NCI-H524 (cell line): ENCODE measurements around the gene MEI4.
"Not testable (repeated sequence)": the region's sequence is repeated elsewhere in the genome, so short reads cannot be mapped to it uniquely, and the experiment has no call there.

Source experiments
- DNase-seq, 2 experiments: peaks; one replicate each; lab custom pipeline; 2025; lab: John Stamatoyannopoulos, UW

MEI4 gene

DNA sequence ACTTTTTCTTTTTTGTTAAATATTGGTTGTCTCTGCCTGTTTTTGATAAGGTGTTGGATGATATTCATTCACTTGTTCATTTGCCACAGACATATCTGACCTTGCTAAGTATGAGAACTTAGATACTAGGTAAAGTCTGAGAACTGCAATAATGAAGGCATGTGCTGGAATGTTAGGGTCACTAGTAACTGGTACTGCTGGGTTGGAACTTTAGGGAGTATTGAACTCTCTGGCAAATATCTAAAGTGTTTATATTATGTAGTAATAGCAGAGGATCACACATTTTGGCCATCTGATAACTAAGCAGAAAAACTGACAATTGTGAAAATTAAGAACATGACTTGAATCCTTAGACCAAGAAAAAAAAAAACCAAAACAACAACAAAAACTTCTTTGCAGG lies 162.7 kb downstream of the MEI4 start:
- DNase-seq, result no peak

DNA sequence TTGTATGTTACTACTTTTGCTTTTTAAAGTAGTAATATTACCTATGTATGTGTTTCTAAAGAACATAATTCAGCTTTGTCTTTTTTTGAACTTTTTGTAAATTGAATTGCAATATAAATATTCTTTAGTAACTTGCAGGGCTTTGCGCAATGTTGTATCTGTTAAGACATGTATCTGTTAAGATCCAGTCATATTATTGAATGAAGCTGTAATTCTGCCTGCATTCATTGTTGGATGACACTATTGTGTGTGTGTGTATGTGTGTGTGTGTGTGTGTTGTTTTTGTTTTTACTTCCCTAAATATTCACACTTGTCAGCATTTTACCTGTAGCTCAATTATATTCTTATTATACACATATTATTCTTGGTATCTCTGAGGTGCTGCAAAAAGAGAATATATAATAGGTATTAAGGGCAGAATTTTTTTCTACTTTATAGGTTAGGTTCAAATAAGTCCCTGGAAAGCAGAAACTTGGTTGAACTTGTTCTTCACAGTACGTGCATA lies 164.0 kb downstream of the MEI4 start:
- DNase-seq, result no peak

DNA sequence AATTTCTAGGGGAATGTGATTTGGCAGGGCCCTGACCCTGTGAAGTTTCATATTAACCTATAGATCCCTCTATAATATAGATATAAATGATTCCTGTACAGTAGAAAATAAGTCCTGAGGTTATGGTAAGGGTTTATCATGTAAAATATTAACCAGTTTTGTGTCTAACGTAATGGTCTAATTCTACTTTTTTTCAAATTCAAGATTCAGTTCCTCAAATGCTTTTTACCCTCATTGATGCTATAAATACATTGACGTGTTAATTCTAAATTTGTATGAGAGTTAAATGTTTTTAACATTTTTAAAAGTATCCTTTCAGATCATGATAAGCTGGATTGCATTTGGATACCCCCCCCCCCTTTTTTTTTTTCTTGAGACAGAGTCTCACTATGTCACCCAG lies 169.4 kb downstream of the MEI4 start:
- no peak for DNase-seq

DNA sequence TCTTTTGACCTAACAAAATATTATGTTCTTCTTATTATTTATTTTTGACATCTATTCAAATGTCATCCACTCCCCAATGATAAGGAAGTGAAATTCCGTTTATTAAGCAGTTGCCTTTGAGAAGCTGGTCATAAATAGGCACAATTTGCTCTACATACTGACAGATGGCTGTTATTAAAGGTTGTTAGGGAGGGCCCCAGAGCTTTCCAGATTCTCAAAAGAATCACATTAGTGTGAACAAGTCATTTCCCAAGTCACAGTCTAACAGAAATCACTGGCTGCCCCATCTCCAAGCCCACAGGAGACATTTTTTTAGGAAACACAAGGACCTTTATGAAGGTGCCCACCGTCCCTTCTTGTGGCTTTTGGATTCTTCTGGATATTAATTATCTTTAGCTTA lies 172.4 kb downstream of the MEI4 start:
- peak in 1 of 2 experiments; percentile 1 for DNase-seq

DNA sequence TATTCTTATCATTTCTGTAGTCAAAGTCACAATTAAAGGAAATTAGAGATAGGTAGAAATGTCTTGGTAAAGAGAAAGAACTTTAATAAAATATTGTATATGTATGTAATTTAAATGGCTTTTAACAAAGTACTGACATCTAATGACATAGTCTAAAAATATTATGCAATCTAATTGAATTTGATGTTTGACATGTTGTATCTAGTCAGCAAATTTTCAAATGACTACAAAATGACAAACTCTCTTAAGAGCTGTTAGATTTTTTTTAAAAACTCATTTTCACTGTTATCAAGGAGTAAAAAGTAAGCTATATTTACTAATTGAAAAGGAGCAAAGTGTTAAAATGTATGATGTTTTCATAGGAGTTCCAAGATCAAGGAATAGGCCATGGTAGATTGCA lies 176.9 kb downstream of the MEI4 start:
- DNase-seq, result no peak

DNA sequence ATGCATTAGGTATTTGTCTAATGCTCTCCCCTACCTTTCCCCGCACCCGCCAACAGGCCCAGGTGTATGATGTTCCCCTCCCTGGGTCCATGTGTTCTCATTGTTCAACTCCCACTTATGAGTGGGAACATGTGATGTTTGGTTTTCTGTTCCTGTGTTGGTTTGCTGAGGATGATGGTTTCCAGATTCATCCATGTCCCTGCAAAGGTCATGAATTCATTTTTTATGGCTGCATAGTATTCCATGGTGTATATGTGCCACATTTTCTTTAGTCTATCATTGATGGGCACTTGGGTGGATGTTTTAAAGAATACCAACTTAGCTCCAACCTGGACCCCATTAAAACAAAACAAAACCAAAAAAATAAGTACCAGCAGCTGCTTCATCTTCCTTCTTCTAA lies 180.9 kb downstream of the MEI4 start:
- DNase-seq, result not testable (repeated sequence)

DNA sequence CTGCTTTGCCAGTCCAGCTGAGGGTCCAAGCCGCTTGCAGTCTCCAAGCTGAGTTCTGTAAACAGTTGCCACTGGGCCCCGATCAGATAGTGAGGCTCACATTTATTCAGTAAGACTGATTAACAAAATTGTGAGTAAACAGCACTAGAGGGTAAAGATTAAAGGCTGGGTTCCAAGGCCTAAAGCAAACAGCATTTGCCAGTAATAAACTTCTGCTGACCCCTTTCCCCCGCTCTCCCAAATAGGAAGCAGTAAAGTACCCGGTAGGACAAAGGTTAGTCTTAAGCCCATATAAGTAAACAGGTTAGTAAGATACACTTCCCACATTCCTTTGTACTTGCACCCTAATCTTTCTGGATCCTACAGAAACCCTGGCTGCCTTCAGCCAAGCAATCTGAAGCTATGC lies 181.8 kb downstream of the MEI4 start:
- no peak for DNase-seq

DNA sequence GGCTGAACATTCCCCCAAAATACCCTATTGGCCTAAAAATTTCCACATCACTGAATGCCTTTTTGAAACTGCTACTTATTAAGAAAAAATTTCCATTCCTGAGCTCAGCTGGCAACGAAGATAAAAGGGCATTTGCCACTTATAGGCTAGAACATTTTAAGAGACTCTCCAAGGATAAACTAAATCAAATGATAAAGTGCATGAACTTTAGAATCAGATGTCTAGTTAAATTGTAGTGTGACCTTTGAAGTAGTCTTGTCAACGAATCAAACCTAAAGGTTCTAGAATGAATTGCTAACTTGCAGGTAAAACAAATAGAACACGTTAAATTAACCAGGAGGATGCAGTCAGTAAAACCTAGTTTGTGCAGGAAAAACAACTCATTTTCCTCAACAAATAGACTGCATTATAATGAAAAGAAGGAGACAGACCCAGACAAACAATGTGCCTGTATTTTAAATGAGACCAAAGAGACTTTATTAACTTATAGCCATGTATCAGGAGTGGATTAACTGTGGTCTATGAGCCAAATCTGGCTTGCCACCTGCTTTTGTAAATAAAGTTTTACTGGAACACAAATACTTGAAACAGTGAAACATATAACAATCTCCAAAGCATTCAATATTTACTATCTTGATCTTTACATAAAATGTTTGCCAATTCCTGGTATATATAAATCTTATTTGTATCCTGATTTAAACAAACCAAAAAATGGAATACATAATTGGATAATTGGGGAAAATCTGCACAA lies 184.4 kb downstream of the MEI4 start:
- DNase-seq, result no peak

DNA sequence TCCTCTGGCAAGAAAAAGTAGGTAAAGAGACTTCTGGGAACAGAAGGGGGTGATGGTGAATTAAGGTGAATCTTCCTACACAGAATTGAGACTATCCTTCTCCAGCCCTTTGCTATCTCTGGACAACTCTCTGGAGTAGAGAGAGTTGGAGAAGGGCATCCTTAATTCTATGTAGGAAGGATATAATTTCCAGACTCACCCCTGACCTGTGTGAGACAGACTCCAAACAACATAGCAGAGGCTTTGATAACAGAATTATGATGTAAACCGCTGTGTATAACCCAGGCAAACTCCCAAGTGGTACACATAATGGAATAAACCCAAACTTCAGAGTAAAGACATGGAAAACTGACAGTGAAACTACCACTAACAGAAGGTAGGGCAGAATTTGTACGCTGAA lies 186.5 kb downstream of the MEI4 start:
- no peak for DNase-seq

DNA sequence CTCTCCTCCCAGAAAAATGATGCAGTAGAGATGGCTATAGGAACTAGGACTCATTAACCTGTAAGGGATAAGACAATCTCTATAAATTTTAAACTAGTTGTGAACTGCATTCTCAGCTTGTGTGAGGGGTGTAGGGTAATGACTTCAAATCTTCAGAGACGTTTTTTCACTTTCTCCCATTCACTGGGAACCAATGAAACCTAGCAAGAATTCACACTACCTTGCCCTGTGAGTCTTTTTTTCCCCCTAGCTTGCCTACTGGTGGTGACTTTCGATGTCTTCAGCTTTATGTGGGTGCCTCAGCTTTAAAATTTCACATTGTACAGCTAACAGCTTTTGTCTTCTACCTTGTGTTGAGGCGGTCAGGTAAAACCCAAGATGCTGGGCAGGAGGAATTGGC lies 192.0 kb downstream of the MEI4 start:
- DNase-seq, result no peak

DNA sequence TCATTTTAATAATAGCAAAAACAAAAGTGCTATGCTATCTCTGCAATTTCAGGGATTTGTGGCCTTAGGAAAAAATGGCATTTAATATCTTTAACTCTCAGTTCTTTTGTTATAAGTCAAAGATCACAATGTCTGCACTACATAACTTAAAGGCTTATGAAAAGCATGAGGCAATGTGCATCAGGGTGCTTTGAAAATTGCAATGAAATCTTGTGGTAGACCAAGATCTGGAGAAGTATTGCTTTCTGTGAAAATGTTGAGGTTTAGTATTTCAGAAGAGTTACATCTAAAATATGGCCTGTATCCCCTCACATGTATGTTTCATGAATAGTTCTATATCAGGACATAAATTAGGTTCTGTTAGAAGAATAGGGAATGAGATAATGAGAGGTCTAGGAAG lies 200.6 kb downstream of the MEI4 start:
- no peak for DNase-seq

DNA sequence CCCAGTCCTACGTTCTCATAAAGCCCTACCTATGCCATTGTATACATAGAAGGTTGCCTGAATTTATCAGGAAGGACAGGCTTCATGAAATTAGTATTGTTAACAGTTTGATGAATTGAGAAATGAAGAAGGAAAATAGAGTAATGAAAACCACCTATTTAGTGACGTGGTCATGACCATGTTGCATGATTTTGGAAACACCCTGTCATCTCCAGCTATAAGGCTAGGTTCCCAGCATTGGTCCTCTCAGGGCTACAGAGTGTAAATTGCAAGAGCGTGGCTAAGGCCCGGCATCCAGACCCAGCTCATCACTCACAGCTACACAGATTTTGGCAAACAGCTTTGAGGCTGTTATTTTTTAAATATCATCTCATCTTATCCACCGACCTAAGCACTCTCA lies 203.6 kb downstream of the MEI4 start:
- no peak for DNase-seq

DNA sequence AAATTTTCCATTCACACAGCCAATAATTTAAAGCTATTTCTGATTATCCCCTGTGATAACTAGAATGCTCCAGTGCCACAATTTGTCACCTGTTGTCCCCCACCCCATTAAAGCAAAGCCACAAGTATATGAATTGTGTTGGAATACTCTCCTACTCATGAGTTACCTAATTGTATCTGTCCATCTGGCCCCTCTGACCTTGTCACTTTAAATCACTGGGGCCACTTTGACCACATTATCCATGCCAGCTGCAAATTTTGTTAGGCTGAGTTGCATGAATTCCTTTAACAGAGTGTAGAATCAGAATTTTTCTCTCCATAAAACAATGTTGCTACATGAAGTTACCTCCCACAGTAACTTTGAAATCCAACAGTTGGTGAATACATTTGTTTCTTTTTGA lies 204.6 kb downstream of the MEI4 start:
- DNase-seq, result no peak

DNA sequence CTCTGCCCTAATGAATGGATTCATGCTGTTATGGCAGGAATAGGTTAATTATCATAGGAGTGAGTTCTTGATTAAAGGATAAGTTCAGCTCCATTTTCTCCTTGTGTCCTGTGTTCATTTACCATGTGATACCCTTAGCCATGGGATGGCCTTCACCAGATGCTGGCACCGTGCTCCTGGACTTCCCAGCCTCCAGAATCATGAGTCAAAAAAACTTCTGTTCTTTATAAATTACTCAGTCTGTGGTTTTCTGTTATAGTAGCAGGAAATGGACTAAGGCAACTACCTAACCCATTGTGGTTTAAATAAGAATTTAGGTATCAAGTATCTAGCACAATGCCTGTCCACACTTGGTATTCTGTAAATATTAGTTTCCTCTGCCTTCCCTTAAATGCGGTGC lies 223.5 kb downstream of the MEI4 start:
- DNase-seq, result no peak

DNA sequence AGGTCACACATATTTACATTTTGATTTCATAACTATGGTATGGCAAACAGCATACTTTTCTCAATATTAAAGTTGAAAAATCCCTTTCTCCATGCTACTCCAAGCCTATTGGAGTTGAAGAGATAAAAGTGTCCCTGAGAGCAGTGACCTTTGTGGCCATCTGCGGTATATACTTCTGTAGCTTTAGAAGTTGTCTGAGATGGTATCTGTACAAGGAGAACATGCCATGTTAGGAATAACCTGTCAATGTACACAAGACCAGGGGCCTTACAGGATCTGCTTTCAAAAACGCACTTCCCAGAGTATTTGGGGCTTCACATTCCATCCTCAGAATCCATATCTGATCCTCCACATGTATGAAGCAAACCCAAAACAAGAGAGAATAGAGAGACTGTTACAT lies 226.7 kb downstream of the MEI4 start:
- no peak for DNase-seq

DNA sequence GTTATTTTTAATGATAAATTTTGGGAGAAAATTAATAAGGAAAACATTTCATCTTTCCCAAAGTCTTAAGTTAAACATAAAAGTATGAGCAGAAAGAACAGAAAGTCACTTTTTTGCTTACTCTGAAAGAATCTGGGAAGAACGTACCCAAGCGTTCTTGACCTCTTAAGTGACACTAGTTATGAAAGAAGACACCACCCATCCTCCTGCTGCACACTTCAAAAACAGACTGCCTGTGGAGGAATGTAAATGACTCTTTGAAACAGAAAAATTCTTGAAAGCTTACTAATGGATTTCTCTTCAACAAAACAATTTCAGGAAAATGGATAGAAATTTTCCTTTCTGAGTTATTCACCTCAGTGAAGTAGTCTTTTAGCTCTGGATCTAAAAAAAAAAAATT lies 227.7 kb downstream of the MEI4 start:
- DNase-seq, result no peak

DNA sequence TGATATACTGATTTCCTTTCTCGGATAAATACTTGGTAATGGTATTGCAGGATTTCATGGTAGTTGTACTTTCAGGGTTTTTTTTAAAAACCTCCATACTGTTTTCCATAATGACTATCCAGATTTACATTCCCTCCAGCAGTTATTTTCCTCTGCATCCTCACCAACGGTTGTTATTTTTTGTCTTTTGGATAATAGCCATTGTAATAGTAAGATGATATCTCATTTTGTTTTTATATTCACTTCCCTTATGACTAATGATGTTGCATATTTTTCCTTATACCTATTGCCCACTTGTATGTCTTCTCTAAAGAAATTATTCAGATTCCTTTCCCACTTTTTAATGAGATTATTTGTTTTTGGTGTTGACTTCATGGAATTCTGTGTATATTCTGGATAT lies 231.0 kb downstream of the MEI4 start:
- DNase-seq, result no peak

DNA sequence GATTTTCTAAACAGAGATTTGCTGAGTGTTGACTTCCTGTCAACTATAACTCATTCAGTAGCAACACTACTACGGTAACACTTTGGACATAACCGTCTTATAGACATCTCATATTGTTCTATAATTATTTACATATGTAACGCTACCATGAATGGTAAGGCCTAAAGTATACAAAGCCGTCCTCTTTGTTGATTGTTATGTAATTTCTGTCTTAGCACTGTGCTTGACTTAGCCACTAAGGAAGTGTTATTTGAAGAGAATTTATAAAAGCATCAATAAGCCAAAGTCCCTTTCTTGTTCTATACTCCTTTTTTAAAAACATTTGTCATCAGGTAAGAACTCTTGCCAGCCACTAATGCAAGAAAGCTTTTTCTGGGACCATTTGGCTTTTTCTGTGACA lies 240.6 kb downstream of the MEI4 start:
- DNase-seq, result no peak

DNA sequence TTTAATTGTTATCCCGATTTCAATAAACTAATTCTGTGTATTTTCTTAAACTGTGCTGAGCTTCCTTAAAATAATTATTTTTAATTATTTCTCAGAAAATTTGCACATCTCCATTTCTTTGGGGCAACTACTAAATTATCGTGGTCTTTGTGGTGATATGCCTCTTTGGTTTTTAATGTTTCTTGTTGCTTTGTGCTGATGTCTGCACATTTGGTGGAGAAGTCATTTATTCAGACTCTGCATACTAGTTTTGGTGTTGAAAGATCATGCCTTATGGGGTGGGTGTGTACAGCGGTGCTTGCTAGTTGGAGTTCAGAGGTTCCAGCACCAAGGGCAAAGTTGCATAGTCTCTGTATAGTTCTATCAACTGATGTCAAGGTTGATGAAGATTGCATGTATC lies 253.2 kb downstream of the MEI4 start:
- DNase-seq, result no peak

DNA sequence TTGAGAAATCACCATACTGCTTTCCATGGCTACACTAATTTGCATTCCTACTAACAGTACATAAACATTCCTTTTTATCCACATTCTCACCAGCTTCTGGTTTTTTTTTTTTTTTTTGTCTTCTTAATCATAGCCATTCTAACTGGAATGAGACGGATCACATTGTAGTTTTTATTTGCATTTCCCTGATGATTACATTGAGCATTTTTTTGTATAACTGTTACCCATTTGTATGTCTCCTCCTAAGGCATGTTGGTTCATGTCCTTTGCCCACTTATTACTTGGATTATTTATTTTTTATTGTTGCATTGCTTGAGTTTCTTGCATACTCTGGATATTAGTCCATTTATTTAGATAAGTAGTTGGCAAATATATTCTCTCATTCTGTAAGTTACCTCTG lies 258.0 kb downstream of the MEI4 start:
- no peak for DNase-seq

DNA sequence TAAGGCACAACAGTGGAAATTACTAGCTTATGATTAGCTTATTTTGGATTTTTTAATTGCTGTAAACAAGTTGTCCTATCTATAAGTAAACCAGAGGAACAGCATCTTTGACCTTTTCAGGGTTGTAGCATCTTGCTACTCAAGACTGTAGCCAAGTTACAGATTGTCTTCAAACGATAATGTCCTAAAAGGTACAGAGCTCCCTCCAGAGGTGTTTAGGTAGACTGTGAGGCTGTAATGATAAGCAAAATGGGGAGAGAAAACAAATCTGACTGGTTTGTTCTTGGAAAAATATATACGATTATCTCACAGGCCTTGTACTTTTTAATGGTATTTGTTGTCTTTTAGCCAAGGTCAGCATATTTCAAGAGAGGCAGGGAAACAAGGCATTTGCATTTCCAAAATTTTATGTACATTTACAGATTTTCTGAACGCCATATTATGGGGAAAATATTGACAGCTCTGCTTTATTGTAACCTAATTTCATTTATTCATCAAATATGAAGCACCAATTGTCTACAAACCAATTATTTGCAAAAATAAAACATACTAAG lies 273.4 kb downstream of the MEI4 start:
- DNase-seq, result peak in 1 of 2 experiments; percentile 14

DNA sequence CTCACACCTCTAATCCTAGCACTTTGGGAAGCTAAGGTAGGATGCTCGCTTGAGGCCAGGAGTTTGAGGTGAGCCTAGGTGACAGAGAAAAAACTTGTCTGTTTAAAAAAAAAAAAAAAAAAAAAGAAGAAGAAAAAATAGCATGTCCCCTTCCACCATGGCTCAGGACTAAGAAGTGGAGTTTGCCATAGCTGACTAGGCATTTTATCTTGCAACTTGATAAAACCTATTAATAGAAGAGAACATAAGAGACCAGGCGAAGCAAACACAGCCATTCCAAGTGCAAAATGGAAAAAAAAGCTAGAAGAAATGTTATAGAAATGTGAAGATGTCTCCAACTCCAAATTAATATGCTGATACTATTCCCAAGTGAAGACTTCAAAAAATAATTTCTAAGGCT lies 277.5 kb downstream of the MEI4 start:
- no peak for DNase-seq

DNA sequence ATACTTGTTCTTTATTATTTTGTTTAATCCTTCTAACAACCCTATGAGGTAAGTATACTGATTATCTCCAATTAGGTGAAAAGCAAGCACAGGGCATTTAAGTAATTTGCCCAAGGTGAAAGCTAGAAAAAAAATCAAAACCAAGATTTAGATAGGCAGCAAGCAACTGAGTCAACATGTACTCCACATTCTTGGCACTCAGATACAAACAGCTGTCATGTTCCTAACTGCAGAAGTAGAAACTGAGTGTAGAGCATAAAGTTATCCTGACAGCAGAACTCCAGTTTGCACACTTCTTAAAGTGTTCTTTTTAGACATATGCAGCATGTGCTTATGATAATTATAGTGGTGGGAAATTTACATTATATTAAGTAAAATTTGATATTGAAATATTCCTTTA lies 278.1 kb downstream of the MEI4 start:
- DNase-seq, result no peak

DNA sequence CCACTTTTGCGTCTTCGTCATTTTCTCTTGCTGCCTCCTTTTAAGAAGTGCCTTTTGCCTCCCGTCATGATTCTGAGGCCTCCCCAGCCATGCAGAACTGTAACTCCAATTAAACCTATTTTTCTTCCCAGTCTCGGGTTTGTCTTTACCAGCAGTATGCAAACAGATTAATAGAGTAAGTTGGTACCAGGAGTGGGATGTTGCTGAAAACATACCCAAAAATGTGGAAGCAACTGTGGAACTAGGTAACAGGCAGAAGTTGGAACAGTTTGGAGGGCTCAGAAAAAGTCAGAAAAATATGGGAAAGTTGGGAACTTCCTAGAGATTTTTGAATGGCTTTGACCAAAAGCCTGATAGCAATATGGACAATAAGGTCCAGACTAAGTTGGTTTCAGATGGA lies 309.2 kb downstream of the MEI4 start:
- DNase-seq, result no peak
